HCT116 (cell line): ENCODE data around the gene CACNA1G. TPM values are rescaled to one million over a fixed set of nuclear protein-coding genes. Genes with fewer than 3 reads are reported as not detected.

Experiments used
- ATAC-seq: fragments of 200-7000 bp; cut with Tn5 transposase; 2 replicates; pipeline ENCODE4 v1.9.1; 2020; ENCODE audit warnings: mild to moderate bottlenecking, moderate library complexity
- BruUV-seq: library from RNA; stranded (reverse); fragments of 400-500 nt; replicated peaks from 2 replicates; lab custom pipeline; 2021; lab: Mats Ljungman, UMichigan
- CTCF ChIA-PET: fragments of 300-600 bp; sonication (Branson Sonifier 250); formaldehyde crosslinking; loops from one replicate; lab custom pipeline; 2021; ENCODE audit warnings: antibody characterized with exemption; lab: Charles Lee
- POLR2A ChIA-PET: fragments of 300-600, 350-600 bp; sonication (Branson Sonifier 250); formaldehyde crosslinking; loops from one replicate; lab custom pipeline; 2021; ENCODE audit warnings: antibody characterized with exemption; lab: Charles Lee
- RAD21 ChIA-PET, 2 experiments: fragments of 300-600 bp; sonication (Branson Sonifier 250); formaldehyde crosslinking; loops; one replicate each; lab custom pipeline; 2023; ENCODE audit warnings: low total read pairs in 2 of 2; ENCODE audit not compliant: uncharacterized antibody in 2 of 2, unreplicated experiment in 2 of 2, low non-redundant PET in 1 of 2; lab: Charles Lee
- DNase-seq: peaks from one replicate; pipeline ENCODE4 v3.0.0-alpha.2; 2010; ENCODE audit warnings: low read depth, low spot score
- H2AFZ ChIP-seq: fragments of 200-600 bp; shearing (Covaris generic), sonication (generic); 2 replicates; pipeline ENCODE4 v1.6.1; 2017; ENCODE audit warnings: low read depth, mixed run types, mixed read lengths, antibody characterized with exemption, low read length; ENCODE audit not compliant: poor library complexity, severe bottlenecking
- H3K27ac ChIP-seq: 2 replicates; pipeline ENCODE4 v1.5.1; 2012; ENCODE audit warnings: low read depth, low read length
- H3K27me3 ChIP-seq: fragments of 200-600 bp; sonication (generic); 2 replicates; pipeline ENCODE4 v1.6.1; 2016; ENCODE audit warnings: mixed run types, low read length, mixed read lengths; ENCODE audit not compliant: insufficient read depth
- H3K36me3 ChIP-seq, 2 experiments: fragments of 200-500 bp in 1 of 2; fragments of 200-600 bp in 1 of 2; sonication (Bioruptor generic) in 1 of 2; sonication (generic) in 1 of 2; 2 replicates each; pipeline versions ENCODE4 v1.5.1 to v1.6.1; 2014 to 2016; ENCODE audit warnings: low read length in 2 of 2, inconsistent platforms in 1 of 2, mixed read lengths in 1 of 2, mixed run types in 1 of 2; ENCODE audit not compliant: insufficient read depth in 2 of 2, control insufficient read depth in 1 of 2
- H3K4me1 ChIP-seq, 2 experiments: fragments of 200-600 bp in 1 of 2; sonication (generic) in 1 of 2; 2 replicates each; pipeline versions ENCODE4 v1.5.1 to v1.6.1; 2012 to 2017; ENCODE audit warnings: low read length in 2 of 2, inconsistent platforms in 1 of 2, mild to moderate bottlenecking in 1 of 2, mixed read lengths in 1 of 2, mixed run types in 1 of 2, moderate library complexity in 1 of 2; ENCODE audit not compliant: insufficient read depth in 2 of 2, control insufficient read depth in 1 of 2
- H3K4me2 ChIP-seq: fragments of 200-600 bp; sonication (generic); 2 replicates; pipeline ENCODE4 v1.6.1; 2017; ENCODE audit warnings: mixed run types, low read length, mixed read lengths
- H3K4me3 ChIP-seq, 2 experiments: fragments of 200-600 bp in 1 of 2; sonication (generic) in 1 of 2; replicated peaks in 1 of 2; 2 replicates each; pipeline ENCODE4 v1.5.1; 2011 to 2016; ENCODE audit warnings: low read length in 2 of 2, control low read depth in 1 of 2, low read depth in 1 of 2, mild to moderate bottlenecking in 1 of 2, mixed read lengths in 1 of 2, mixed run types in 1 of 2
- H3K79me2 ChIP-seq: fragments of 200-600 bp; sonication (generic); 2 replicates; pipeline ENCODE4 v1.6.1; 2017; ENCODE audit warnings: mild to moderate bottlenecking, mixed run types, low read length, moderate library complexity, mixed read lengths; ENCODE audit not compliant: insufficient read depth
- H3K9ac ChIP-seq: fragments of 200-600 bp; sonication (generic); 2 replicates; pipeline ENCODE4 v1.6.1; 2016; ENCODE audit warnings: low read length, mixed read lengths
- H3K9me2 ChIP-seq: fragments of 200-600 bp; sonication (generic), shearing (Covaris generic); 2 replicates; pipeline ENCODE4 v1.6.1; 2017; ENCODE audit warnings: mixed run types, mild to moderate bottlenecking, moderate library complexity; ENCODE audit not compliant: insufficient read depth
- H3K9me3 ChIP-seq, 2 experiments: fragments of 200-500 bp in 1 of 2; fragments of 200-600 bp in 1 of 2; sonication (Bioruptor generic) in 1 of 2; sonication (generic) in 1 of 2; 2 replicates each; pipeline ENCODE4 v1.6.1; 2014 to 2017; ENCODE audit warnings: low read length in 2 of 2, mixed read lengths in 2 of 2, inconsistent platforms in 1 of 2, low read depth in 1 of 2, mild to moderate bottlenecking in 1 of 2, mixed run types in 1 of 2, moderate library complexity in 1 of 2; ENCODE audit not compliant: control insufficient read depth in 1 of 2, insufficient read depth in 1 of 2
- H4K20me1 ChIP-seq: fragments of 200-600 bp; sonication (generic), shearing (Covaris generic); 2 replicates; pipeline ENCODE4 v1.6.1; 2017; ENCODE audit warnings: mixed run types, mild to moderate bottlenecking, moderate library complexity; ENCODE audit not compliant: insufficient read depth
- ELF1 ChIP-seq: IDR thresholded peaks from 2 replicates; pipeline ENCODE4 v1.6.1; 2012; ENCODE audit warnings: low read depth, borderline replicate concordance
- FOSL1 ChIP-seq: IDR thresholded peaks from 2 replicates; pipeline ENCODE4 v1.6.1; 2012; ENCODE audit warnings: low read depth
- POLR2A ChIP-seq: IDR thresholded peaks from 2 replicates; pipeline ENCODE4 v1.7.0; 2011; ENCODE audit warnings: borderline replicate concordance; ENCODE audit not compliant: insufficient read depth, insufficient read length; ENCODE audit errors: extremely low read depth
- SRF ChIP-seq: IDR thresholded peaks from 2 replicates; pipeline ENCODE4 v1.6.1; 2012; ENCODE audit warnings: low read depth
- TCF7L2 ChIP-seq: IDR thresholded peaks from 2 replicates; pipeline ENCODE4 v1.7.0; 2011; ENCODE audit warnings: borderline replicate concordance, inconsistent platforms; ENCODE audit not compliant: insufficient read depth, insufficient read length; ENCODE audit errors: extremely low read depth
- ZFX ChIP-seq: fragments of 450-650 bp; IDR thresholded peaks from 2 replicates; pipeline ENCODE4 v1.6.1; 2017
- ZNF274 ChIP-seq: fragments of 200-500 bp; sonication (Bioruptor generic); IDR thresholded peaks from 2 replicates; pipeline ENCODE4 v1.6.1; 2014; ENCODE audit warnings: mild to moderate bottlenecking, low read depth, low read length, inconsistent platforms
- intact Hi-C: fragments of 100-400 bp; cut with micrococcal nuclease; formaldehyde crosslinking; loops from 2 replicates; pipeline ENCODE4 v1.10.0; 2022
- total RNA-seq: library from RNA; stranded (reverse); gene quantifications from one replicate; pipeline ENCODE4 v1.2.1, GENCODE V29; 2021; ENCODE audit not compliant: unreplicated experiment
- TF ChIP-seq, protein P1 (sequence below): IDR thresholded peaks from 2 replicates; pipeline ENCODE4 v1.6.1; 2011; ENCODE audit warnings: mild to moderate bottlenecking, low read length, moderate library complexity; ENCODE audit not compliant: insufficient replicate concordance; ENCODE audit errors: extremely low read depth
- TF ChIP-seq, protein P2 (sequence below), 3 experiments: fragments of 200-600 bp in 1 of 3; sonication (generic) in 1 of 3; IDR thresholded peaks in 2 of 3; conservative IDR thresholded peaks in 1 of 3; 2 replicates each; pipeline ENCODE4 v1.5.1; 2012 to 2017; ENCODE audit warnings: low read depth in 2 of 3, low read length in 2 of 3, antibody characterized with exemption in 1 of 3, borderline replicate concordance in 1 of 3, control low read depth in 1 of 3, mild to moderate bottlenecking in 1 of 3, mixed read lengths in 1 of 3, mixed run types in 1 of 3, moderate library complexity in 1 of 3; ENCODE audit not compliant: insufficient read depth in 1 of 3
- TF ChIP-seq, protein P3 (sequence below): IDR thresholded peaks from 2 replicates; pipeline ENCODE4 v1.6.1; 2012

CACNA1G gene
- total RNA-seq, 1 experiment from 2014 or later: 3.4 TPM

DNA sequence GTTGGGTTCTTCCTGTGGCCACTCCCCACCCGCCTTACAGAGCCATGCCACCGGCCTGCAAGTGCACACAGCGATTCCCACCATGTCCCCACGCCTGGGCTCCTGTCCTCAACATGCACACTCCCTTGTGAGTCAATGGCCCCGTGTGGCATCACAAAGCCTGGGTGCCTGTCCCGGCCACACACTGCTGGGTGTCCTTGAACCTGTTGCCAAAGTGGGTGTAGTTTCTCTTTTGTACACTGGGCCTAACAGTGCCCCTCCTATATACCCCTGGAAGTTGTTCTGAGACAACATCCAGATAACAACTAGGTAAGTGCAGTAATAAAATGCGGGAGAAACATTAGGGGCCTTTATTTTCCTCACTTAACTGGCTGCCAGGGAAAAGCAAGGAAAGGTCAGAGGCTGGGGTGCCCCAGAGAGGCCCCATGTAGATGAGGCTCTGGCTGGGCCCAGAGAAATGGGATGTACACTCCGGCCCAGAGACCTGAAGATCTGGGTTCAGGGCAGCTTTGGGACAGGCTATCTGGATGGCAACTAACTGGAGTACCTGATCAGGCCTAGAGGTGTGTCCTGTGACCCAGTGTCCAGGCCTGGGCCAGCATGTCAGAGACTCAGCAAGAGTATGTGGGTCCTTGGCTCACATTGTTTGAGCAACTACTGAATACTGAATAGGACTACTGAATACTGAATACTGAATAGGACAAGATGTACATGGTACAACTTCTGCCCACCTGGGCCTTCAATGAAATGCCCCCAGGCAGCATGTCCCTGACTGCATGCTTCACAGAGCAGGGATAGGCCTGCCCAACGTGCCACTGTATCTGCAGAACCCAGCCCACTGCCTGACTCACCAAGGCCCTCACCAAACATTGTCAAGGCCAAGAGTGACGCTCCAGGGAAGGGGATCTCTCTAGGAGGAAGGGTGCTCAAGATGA is 82.5 kb downstream of the CACNA1G start:
- Histone ChIP-seq H3K4me2 (peak overlapping the region; percentile 50), H3K9me3 (no peaks in the 10 kb centered on the region), H3K4me1 (peaks cover 54 to 77% of the 10 kb centered on the region in 2 experiments), H3K79me2 (peaks cover 12% of the 10 kb centered on the region)
- no peak for DNase-seq
- TF ChIP-seq ZFX (peak; percentile 82), ZNF274 (no peak), POLR2A (peak; percentile 31)
- TF ChIP-seq, all 23 proteins: peak for 2
- Histone ChIP-seq H2AFZ (no peak overlapping the region), H3K36me3 (no peaks in the 10 kb centered on the region), H4K20me1 (no peaks in the 10 kb centered on the region), H3K9me2 (no peaks in the 10 kb centered on the region), H3K4me3 (no peak overlapping the region), H3K27ac (peak overlapping the region; percentile 15; the same call in 1 of the 2 replicates), H3K9ac (peak overlapping the region; percentile 23), H3K27me3 (no peaks in the 10 kb centered on the region)
- ATAC-seq: no peak
- ChIA-PET CTCF (no interaction called here), RAD21 (interaction anchor here in 1 of 2 experiments (0.6 kb wide), 1 partner anchor 18 kb away, joined by 3 read pairs; no protein-coding TSS in a partner anchor), POLR2A (no interaction called here)
- BruUV-seq: no TSS peak
- intact Hi-C loops: loop anchor here (2.0 kb wide), 1 partner anchor 18 kb away; no protein-coding TSS in a partner anchor

DNA sequence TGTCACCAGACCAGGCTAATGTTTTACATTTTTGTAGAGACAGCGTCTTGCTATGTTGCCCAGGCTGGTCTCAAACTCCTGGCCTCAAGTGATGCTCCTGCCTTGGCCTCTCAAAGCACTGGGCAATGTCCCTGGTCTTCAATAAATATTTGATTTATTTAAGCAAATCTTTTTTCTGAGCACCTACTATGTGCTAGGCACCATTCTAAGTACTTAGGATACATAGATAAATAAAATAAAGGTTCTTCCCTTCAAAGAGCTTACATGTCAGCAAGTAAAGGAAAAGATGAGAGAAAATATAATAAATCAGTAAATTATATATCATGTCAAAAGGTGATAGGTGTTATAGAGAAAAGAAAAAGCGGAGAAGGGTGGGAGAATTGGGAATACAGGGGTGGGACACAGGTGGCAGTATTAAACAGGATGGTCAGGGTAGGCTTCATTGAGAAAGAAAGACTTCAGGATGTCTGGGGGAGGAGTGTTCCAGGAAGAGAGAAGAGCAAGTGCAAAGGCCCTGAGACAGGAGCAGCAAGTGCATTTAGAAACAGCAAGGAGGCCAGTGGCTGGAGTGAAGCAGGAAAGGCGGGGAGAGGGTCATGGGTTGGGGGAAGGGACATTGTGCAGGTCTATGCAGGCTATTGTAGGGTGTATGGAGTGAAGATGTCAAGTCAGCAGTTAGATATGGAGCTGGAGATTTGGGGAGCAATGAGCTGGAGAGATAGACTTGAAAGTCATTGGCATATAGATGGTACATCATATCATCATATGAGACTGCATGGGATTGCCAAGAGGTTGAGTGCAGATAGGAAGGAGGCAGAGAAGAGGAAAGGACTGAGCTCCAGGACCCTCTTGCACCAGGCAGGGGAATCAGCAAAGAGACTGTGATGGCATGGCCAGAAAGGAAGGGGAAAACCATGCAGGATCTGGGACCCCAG is 85.5 kb downstream of the CACNA1G start:
- ATAC-seq: no peak
- no peak overlapping the region for H3K9ac ChIP-seq
- no peaks in the 10 kb centered on the region for H3K9me2 ChIP-seq
- no peak overlapping the region for H2AFZ ChIP-seq
- no peaks in the 10 kb centered on the region for H3K9me3 ChIP-seq
- H3K36me3 ChIP-seq: no peaks in the 10 kb centered on the region
- H3K27ac ChIP-seq: no peak overlapping the region
- RAD21 ChIA-PET: interaction anchor here in 1 of 2 experiments (1.6 kb wide), 1 partner anchor 16 kb away, joined by 6 read pairs; no protein-coding TSS in a partner anchor
- H3K4me1 ChIP-seq: peaks cover 36 to 69% of the 10 kb centered on the region in 2 experiments
- intact Hi-C loops: no loop called here
- H3K4me2 ChIP-seq: no peak overlapping the region
- TSS peak; percentile 32 for BruUV-seq
- H3K79me2 ChIP-seq: peaks cover 3% of the 10 kb centered on the region
- no peaks in the 10 kb centered on the region for H4K20me1 ChIP-seq
- CTCF ChIA-PET: interaction anchor here (1.4 to 2.2 kb wide), 2 partner anchors 16 to 19 kb away, joined by 7 read pairs; no protein-coding TSS in a partner anchor
- no peaks in the 10 kb centered on the region for H3K27me3 ChIP-seq
- POLR2A ChIA-PET: interaction anchor here (0.6 to 3.6 kb wide), 6 partner anchors 8 to 83 kb away, joined by 3 to 20 read pairs (median 4); no protein-coding TSS in a partner anchor
- no peak overlapping the region for H3K4me3 ChIP-seq
- DNase-seq: no peak
- no peak for TF ChIP-seq POLR2A
- TF ChIP-seq ELF1: no peak
- TF ChIP-seq, protein P1, sequence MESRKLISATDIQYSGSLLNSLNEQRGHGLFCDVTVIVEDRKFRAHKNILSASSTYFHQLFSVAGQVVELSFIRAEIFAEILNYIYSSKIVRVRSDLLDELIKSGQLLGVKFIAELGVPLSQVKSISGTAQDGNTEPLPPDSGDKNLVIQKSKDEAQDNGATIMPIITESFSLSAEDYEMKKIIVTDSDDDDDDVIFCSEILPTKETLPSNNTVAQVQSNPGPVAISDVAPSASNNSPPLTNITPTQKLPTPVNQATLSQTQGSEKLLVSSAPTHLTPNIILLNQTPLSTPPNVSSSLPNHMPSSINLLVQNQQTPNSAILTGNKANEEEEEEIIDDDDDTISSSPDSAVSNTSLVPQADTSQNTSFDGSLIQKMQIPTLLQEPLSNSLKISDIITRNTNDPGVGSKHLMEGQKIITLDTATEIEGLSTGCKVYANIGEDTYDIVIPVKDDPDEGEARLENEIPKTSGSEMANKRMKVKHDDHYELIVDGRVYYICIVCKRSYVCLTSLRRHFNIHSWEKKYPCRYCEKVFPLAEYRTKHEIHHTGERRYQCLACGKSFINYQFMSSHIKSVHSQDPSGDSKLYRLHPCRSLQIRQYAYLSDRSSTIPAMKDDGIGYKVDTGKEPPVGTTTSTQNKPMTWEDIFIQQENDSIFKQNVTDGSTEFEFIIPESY: no peak
- TF ChIP-seq, protein P2, sequence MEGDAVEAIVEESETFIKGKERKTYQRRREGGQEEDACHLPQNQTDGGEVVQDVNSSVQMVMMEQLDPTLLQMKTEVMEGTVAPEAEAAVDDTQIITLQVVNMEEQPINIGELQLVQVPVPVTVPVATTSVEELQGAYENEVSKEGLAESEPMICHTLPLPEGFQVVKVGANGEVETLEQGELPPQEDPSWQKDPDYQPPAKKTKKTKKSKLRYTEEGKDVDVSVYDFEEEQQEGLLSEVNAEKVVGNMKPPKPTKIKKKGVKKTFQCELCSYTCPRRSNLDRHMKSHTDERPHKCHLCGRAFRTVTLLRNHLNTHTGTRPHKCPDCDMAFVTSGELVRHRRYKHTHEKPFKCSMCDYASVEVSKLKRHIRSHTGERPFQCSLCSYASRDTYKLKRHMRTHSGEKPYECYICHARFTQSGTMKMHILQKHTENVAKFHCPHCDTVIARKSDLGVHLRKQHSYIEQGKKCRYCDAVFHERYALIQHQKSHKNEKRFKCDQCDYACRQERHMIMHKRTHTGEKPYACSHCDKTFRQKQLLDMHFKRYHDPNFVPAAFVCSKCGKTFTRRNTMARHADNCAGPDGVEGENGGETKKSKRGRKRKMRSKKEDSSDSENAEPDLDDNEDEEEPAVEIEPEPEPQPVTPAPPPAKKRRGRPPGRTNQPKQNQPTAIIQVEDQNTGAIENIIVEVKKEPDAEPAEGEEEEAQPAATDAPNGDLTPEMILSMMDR (IDR thresholded peaks at IDR 0.05 in 2 of 3, conservative IDR thresholded peaks at IDR 0.05 in 1 of 3; ENCODE audit: borderline replicate concordance in 1 of 3, insufficient read depth in 1 of 3, low read depth in 2 of 3, low read length in 2 of 3): no peak
- TF ChIP-seq FOSL1: no peak
- TF ChIP-seq, protein P3, sequence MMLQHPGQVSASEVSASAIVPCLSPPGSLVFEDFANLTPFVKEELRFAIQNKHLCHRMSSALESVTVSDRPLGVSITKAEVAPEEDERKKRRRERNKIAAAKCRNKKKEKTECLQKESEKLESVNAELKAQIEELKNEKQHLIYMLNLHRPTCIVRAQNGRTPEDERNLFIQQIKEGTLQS: no peak
- TF ChIP-seq TCF7L2: no peak
- no peak for TF ChIP-seq SRF
